CD4-positive, alpha-beta T cell treated with Interferon gamma for 1 hour (primary cell): ENCODE data around the gene PAFAH2.
A peak's percentile ranks its signal among the peaks of the same experiment; 100 is the strongest.
"Not testable (repeated sequence)": the region's sequence is repeated elsewhere in the genome, so short reads cannot be mapped to it uniquely, and the experiment has no call there.

Source experiments
- DNase-seq: peaks from one replicate; pipeline ENCODE4 v3.0.0-alpha.2; 2020

The PAFAH2 gene

GRCh38 chr1:26009796-26010447 is 12.1 kb upstream of the PAFAH2 start:
- no peak for DNase-seq

- no peak for DNase-seq
These were observed 8.8 kb upstream of the PAFAH2 start for GRCh38 chr1:26006710-26007109.

GRCh38 chr1:26005434-26006105 is 7.7 kb upstream of the PAFAH2 start:
- no peak for DNase-seq

DNA sequence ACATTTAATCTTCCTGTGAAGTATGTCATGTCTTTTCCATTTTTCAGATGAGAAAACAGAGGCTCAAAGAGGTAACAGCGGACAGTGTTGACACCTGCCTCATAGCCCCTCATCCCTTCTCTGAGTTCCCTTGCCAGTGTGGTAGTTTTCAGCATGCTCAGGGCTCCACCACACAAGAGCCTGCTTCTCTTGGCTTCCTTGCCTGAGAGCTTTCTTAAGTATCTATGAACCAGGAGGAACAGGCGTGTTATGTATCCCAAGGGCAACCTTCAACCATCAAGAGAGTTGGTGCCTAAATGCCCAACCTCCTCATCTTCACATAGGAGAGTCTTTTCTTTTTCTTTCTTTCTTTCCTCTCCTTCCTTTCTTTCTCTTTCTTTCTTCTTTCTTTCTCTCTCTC is 5.9 kb upstream of the PAFAH2 start:
- DNase-seq = no peak

GRCh38 chr1:26003262-26003661 is 5.4 kb upstream of the PAFAH2 start:
- no peak for DNase-seq

DNA sequence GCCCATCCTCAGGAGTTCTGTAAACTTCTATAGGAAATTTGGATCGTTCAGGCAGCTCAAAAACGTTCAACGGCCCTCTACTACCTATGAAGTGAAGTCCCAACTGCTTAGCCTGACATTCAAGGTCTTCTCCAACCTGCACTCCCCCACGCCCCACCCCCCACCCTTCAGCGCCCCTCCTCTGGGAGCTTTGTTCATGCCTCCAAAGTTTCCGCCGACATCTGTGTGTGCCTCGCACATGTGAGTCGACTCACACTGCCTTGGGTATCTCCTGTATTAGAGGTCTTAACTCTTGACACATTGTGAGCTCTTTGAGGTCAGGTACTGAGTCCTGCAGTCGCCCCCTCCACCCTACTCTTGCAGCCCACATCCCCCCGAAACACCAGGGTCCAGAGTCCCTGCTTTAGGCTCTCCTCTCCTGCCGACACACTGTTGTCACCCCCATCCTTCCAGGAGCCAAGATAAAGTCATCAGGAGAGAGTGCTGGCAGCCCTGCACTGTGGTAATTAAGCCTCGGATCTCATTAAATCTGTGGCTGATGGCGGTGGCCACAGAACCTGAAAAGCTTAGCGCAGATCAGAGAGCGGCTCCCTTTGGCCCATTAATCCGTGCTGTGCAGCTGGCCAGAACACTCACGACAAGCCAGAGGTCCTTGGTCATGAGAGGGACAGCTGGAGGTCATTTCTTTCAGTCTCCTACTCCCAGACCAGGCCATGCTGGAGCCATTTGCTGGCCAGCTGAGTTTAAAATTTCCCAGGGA is 1.4 kb upstream of the PAFAH2 start:
- no peak for DNase-seq

- peak; percentile 16 for DNase-seq
These were observed 666 bp downstream of the PAFAH2 start for GRCh38 chr1:25996966-25997827.

DNA sequence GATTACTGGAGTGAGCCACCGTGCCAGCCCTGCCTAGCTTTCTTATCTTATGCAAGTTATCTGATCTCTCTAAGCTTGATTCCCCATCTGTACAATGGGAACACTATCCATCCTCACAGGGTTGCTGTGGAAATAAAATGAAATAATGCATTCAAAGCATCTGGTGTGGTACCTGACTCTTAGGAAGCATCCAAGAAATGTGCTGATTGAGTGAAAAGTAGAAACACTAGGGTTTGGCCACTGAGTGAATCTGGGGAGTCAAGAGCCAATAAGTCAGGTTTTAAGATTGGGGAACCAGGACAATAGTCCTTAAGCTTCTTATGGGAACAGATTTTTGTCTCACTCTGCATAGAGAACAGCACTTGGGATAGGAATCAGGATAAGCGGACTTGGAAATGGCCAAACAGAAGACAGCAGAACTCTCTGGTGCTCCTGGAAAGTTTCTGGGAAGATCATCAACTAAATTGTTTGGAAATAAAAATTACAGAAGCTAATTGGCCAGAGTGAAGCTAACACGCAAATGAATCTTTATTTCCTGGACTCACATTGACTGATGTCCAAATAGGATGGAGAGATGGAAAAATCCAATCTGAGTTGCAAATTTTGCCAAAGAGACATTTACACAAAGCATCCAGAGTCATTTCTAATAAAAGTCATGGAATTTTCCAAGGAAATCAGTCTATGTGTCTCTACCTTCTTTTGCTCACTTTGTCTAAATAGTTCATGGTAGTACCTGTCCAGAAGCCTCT is 3.3 kb downstream of the PAFAH2 start:
- no peak for DNase-seq

DNA sequence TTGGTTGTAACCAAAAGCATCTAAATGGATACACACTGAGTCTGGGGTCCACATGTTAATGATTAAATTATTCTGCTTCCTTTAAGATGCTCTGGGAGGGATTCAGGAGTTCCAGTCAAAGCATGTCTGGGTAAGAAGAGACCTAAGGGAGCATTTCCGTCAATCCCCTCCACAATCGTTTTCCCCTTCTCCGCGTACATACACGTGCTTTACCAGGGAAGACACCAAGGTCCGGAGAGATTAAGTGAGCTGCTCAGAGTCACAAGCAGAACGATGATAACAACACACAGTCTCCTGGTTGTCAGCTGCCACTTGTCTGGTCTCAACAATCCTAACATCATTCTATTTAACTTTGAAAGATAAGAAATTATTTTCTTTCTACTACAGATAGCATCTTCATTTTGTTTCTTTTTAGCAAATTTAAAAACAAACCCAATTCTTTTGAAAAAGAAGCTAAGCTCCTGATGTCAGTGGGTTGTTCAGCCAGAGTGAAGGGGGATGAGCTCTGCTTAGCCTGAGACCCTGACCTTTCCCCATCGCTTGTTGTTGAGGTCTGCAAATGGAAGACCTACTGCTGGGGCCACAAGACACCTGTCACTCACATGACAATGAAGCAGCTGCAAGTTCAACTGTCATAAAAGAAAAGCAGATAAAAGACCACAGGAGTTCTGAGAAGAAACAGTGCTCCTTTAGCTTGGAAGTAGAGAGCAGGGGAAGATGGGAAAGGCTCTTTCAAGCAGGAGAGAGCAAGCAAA is 4.5 kb downstream of the PAFAH2 start:
- DNase-seq = no peak

DNA sequence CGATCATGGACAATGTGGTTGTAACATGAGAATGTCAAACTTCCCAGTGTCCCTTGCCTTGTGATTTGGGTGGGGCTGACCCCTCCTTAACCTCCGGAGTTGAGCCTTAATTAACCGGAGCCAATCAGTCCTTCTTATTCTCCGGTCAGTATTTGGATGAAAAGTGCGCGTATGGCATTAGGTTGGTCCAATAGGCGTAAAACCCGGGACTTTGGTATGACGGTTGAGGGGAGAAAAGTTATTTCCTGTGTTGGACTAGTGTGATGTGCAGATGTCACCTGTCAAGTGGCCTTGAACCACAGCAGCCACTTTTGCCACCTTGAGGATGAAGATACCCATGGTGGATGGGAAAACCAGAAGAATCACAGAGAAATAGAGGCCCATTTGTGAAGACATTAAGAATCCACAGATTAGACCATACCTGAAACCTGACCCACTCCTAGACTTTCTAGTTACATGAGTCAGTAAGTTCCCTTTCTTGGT is 5.1 kb downstream of the PAFAH2 start:
- no peak for DNase-seq

DNA sequence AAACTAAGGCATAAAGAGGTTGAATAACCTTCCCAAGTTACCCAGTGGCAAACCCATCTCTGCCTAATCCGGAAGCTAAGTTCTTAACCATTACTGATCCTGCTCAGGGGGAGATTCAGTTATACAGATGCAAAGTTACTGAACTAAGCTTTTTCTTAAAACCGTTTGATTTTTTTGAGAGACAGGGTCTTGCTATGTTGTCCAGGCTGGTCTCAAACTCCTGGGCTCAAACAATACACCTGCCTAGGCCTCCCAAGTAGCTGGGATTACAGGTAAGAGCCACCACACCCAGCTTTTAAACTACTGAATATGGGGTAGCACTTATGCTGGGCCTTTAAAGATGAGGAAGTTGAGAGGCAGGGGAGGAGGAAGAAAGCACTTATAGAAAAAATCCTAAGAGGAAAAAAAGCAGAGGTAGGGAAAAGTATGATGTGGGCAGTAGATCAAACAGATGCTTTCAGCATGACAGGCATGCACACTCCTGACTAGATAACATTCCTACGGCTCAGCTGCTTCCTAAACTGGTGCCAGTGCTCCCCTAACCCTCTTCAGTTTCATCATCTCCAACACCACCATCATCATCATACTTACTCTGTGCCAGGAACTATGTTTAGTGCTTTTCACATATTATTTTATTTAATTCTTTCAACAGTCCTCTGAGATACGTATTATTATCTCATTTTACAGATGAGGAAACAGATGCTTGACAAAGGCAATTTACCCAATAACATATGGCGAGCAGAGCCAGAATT is 5.8 kb downstream of the PAFAH2 start:
- DNase-seq = no peak

DNA sequence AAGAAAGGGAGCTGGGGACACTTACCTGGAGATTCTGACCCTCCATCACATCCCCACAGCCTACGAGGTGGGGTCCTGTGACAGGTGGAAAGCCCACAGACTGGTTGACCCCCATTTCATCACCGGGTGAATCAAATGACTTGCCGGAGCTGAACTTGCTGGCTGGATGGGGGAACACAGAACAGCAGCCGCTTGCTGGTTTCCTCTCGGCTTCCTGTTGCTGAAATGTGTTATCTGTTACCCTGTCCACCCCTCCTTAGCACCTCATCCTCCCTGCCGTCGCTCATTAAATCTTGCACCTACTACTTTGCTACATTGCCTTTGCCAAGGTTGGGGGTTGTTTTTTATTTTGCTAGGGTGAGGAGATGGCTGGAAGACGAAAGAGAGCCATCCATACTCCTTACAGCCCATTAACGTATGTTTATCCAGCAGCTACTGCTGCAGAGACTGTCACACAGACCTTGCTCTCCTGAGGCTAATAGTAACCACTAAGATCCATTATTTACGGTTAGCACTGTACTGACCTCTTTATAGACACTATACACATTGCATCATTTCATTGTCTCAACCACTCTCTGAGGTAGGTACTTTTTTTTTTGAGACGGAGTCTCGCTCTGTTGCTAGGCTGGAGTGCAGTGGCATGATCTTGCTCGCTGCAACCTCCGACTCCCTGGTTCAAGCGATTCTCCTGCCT is 7.0 kb downstream of the PAFAH2 start:
- peak; percentile 48 for DNase-seq

GRCh38 chr1:25990251-25990650 is 7.6 kb downstream of the PAFAH2 start:
- DNase-seq = no peak

DNA sequence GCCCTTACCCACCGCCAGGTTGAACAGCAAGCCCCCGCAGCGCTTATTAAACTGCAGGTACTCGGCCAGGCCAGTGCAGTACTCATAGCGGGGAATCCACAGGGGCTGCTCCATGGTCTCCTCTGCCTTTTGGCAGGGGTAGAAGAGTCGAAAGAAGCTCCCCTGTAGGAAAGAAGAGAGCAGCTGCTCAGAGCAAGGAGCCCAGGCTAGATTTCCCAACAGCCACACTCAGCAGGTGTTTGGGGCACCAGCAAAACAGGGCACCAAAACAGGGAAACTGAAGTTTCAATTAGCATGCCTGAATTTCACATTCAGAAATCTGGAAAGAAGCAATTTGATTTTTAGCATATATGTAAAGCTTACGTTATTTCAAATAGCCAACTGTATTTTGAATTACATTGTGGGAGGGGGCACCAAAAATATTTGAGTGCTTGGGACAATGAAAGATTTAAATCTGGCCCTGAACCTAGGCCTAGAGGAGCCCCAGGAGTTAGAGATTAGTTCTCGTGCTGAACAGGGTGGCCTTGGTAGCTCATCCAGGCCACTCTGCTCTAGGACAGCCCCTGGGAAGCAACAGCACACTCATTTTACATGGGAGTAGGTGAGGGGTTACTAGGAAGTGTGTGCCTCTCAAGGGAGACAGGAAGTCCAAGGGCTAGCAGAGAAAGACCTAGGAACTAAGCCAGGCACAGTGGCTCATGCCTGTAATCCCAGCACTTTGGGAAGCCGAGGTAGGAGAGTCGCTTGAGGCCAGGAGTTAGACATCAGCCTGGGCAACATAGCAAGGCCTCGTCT is 8.2 kb downstream of the PAFAH2 start:
- DNase-seq = no peak

GRCh38 chr1:25987951-25988350 is 9.9 kb downstream of the PAFAH2 start:
- DNase-seq = no peak

DNA sequence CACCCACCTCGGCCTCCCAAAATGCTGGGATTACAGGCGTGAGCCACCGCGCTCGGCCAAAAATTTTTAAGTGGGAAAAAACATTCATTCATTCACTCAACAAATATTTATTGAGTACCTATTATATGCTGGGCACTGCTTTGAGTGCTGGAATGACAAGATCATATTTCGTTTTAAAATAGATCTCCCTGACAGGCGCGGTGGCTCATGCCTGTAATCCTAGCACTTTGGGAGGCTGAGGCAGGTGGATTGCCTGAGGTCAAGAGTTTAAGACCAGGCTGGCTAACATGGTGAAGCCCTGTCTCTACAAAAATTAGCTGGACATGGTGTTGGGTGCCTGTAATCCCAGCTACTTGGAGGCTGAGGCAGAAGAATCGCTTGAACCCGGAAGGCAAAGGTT is 11.1 kb downstream of the PAFAH2 start:
- DNase-seq = not testable (repeated sequence)

DNA sequence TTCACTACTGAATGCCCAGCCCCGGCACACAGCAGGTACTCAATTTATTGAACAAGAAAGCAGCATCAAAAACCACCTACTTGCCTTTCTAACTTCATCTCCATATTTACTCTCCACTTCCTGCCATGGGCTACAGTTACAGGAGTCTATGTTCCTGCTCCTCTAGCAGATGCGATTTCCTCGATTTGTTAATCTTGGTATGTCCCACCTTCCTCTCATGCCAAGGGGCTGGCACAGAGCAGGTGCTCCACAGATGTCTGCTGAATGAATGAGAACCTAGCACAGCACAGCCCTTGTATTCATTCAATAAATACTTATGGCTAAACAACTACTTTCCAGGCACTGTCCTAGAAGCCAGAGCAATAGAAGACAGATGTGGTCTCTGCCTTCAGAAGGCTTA is 12.2 kb downstream of the PAFAH2 start:
- DNase-seq = no peak

- no peak for DNase-seq
These were observed 12.7 kb downstream of the PAFAH2 start for GRCh38 chr1:25985171-25985570.

- DNase-seq = no peak
These were observed 18.7 kb downstream of the PAFAH2 start for GRCh38 chr1:25979210-25979609.
